CD4-positive, alpha-beta T cell (primary cell): ENCODE data around the gene FBN2. TPM values are rescaled to one million over a fixed set of nuclear protein-coding genes. Genes with fewer than 3 reads are reported as not detected.

Source experiments
- ATAC-seq: fragments of 200-7000 bp; cut with Tn5 transposase; one replicate; pipeline ENCODE4 v1.10.0; 2022; ENCODE audit warnings: mild to moderate bottlenecking; ENCODE audit not compliant: poor library complexity
- CTCF ChIA-PET: fragments of 350-600 bp; sonication (Branson Sonifier 250); formaldehyde crosslinking; loops from one replicate; lab custom pipeline; 2021; ENCODE audit warnings: antibody characterized with exemption, inconsistent platforms; lab: Charles Lee
- POLR2A ChIA-PET: fragments of 350-600 bp; sonication (Branson Sonifier 250); formaldehyde crosslinking; loops from one replicate; lab custom pipeline; 2021; ENCODE audit warnings: antibody characterized with exemption, inconsistent platforms; lab: Charles Lee
- DNase-seq, 14 experiments: peaks; one replicate each; pipeline ENCODE4 v3.0.0-alpha.2; 2013 to 2020; ENCODE audit warnings: mixed read lengths in 2 of 14
- H3K27ac ChIP-seq, 2 donors: one replicate each; pipeline versions ENCODE4 v1.5.1 to v1.7.0; 2013; ENCODE audit warnings: low read length in 2 of 2, low read depth in 1 of 2, mild to moderate bottlenecking in 1 of 2
- H3K27me3 ChIP-seq, 2 experiments: 1 replicate in 1 of 2; 2 replicates in 1 of 2; pipeline versions ENCODE4 v1.6.1 to v1.7.0; 2013; ENCODE audit warnings: low read length in 2 of 2, control low read depth in 1 of 2, mild to moderate bottlenecking in 1 of 2, moderate library complexity in 1 of 2; ENCODE audit not compliant: insufficient read depth in 2 of 2, control insufficient read depth in 1 of 2
- H3K36me3 ChIP-seq: one replicate; pipeline ENCODE4 v1.6.1; 2013; ENCODE audit warnings: low read length, control low read depth; ENCODE audit not compliant: insufficient read depth
- H3K4me1 ChIP-seq: one replicate; pipeline ENCODE4 v1.6.1; 2013; ENCODE audit warnings: low read length, control low read depth; ENCODE audit not compliant: insufficient read depth
- H3K4me3 ChIP-seq: one replicate; pipeline ENCODE4 v1.5.1; 2013; ENCODE audit warnings: mild to moderate bottlenecking, low read length, moderate library complexity
- H3K9me3 ChIP-seq, 2 experiments: 1 replicate in 1 of 2; 2 replicates in 1 of 2; pipeline versions ENCODE4 v1.6.1 to v1.7.0; 2013; ENCODE audit warnings: low read length in 2 of 2, mild to moderate bottlenecking in 2 of 2, control low read depth in 1 of 2, moderate library complexity in 1 of 2; ENCODE audit not compliant: control insufficient read depth in 1 of 2, insufficient read depth in 1 of 2
- H3K27ac Mint-ChIP-seq: one replicate; pipeline ENCODE4 v1.8.0; 2020; ENCODE audit warnings: mixed read lengths
- H3K27me3 Mint-ChIP-seq: one replicate; pipeline ENCODE4 v1.8.0; 2021; ENCODE audit warnings: mixed read lengths
- H3K36me3 Mint-ChIP-seq: one replicate; pipeline ENCODE4 v1.8.0; 2021; ENCODE audit warnings: low read depth, mixed read lengths
- H3K4me1 Mint-ChIP-seq: one replicate; pipeline ENCODE4 v1.8.0; 2021; ENCODE audit warnings: low read depth, mixed read lengths
- H3K4me3 Mint-ChIP-seq: one replicate; pipeline ENCODE4 v1.8.0; 2020; ENCODE audit warnings: mild to moderate bottlenecking, mixed read lengths
- H3K9me3 Mint-ChIP-seq: one replicate; pipeline ENCODE4 v1.8.0; 2020; ENCODE audit warnings: mixed read lengths
- intact Hi-C, 2 experiments: fragments of 100-400 bp; cut with DNase I in 1 of 2; cut with micrococcal nuclease in 1 of 2; formaldehyde crosslinking; loops; one replicate each; pipeline versions ENCODE4 v1.15.1 to v1.9.0; 2023 to 2025; cut with DNase I, micrococcal nuclease
- total RNA-seq, 174 experiments: library from RNA in 2 of 174; stranded (reverse) in 2 of 174; gene quantifications; one replicate each; pipeline ENCODE4 v1.2.3 and lab custom pipeline; 2021 to 2026
- TF ChIP-seq, protein P1 (sequence below): fragments of 200-600 bp; IDR thresholded peaks from one replicate; pipeline ENCODE4 v1.8.0; 2022; ENCODE audit warnings: antibody characterized with exemption, mild to moderate bottlenecking

FBN2 gene
- total RNA-seq, 2 experiments from 2014 or later = 0.06 TPM; not detected in 1

DNA sequence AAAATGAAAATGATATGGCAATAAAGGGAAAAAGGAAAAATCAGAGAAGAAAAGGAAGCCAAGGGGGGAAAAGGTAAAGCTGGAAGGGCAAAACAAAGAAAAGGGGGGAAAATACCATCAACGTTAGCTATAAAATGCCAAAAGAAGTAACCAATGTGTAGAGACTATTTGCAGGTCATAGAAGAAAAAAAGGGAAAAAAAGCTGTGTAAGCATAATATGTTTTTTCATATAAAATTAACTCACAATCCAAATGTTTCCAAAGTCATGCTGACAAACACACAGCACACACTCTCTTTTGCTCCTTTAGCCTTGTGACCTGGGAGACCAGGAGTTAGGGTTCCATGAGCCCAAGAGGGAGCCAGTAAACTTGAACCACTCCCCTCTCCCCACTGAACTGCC is 18.2 kb downstream of the FBN2 start:
- TF ChIP-seq, protein P1, sequence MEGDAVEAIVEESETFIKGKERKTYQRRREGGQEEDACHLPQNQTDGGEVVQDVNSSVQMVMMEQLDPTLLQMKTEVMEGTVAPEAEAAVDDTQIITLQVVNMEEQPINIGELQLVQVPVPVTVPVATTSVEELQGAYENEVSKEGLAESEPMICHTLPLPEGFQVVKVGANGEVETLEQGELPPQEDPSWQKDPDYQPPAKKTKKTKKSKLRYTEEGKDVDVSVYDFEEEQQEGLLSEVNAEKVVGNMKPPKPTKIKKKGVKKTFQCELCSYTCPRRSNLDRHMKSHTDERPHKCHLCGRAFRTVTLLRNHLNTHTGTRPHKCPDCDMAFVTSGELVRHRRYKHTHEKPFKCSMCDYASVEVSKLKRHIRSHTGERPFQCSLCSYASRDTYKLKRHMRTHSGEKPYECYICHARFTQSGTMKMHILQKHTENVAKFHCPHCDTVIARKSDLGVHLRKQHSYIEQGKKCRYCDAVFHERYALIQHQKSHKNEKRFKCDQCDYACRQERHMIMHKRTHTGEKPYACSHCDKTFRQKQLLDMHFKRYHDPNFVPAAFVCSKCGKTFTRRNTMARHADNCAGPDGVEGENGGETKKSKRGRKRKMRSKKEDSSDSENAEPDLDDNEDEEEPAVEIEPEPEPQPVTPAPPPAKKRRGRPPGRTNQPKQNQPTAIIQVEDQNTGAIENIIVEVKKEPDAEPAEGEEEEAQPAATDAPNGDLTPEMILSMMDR = no peak
- Histone ChIP-seq H3K27me3 (no peaks in the 10 kb centered on the region), H3K4me3 (no peak overlapping the region), H3K27ac (no peak overlapping the region), H3K36me3 (no peaks in the 10 kb centered on the region), H3K9me3 (no peaks in the 10 kb centered on the region), H3K4me1 (no peaks in the 10 kb centered on the region)
- Mint-ChIP-seq H3K36me3 (no peaks in the 10 kb centered on the region), H3K27me3 (peaks cover 5% of the 10 kb centered on the region), H3K27ac (no peak overlapping the region), H3K4me1 (peaks cover 6% of the 10 kb centered on the region), H3K4me3 (no peak overlapping the region), H3K9me3 (no peaks in the 10 kb centered on the region)
- POLR2A ChIA-PET = no interaction called here
- CTCF ChIA-PET = no interaction called here
- no peak for DNase-seq
- no peak for ATAC-seq
- intact Hi-C loops = no loop called here

DNA sequence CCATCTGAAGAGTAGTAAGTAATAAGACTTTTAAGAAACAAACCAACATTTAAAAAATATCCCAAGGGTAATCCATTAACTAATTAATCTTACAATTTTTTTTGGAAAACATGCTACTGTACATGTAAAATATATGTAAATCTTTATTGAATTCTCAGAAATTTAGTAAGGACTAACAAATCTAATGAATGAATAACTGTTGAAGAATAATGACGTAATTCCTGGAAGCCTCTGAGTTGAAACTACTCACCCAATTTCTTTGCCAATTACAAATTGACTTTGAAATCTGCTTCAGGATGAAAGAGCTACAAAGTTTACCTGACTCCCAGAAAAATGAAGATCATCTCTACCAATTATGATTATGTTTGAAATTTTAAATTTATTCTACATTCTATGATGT is 21.1 kb downstream of the FBN2 start:
- H3K27me3 Mint-ChIP-seq = peaks cover 6% of the 10 kb centered on the region
- TF ChIP-seq, protein P1 = no peak

DNA sequence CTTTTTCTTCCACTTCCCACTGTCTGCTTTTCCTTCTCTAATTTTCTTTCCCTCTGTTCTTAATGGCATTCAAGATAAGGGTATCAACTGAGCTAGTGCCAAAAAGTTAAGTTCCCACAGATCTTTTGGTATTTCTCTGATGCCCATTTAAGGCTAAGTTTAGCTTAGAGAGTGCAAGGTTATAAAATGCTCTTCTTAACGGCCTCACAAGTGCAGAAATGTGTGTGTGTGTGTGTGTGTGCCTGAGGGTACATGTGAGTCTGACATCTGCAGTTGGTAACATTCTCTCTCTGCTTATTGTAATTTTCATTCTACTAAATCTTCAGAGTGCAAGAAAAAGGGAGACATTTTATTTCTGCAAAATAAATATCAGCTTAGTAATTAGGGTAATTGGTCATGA is 24.2 kb downstream of the FBN2 start:
- no peaks in the 10 kb centered on the region for H3K36me3 ChIP-seq
- no peaks in the 10 kb centered on the region for H3K9me3 ChIP-seq
- no peaks in the 10 kb centered on the region for H3K4me1 ChIP-seq
- no peaks in the 10 kb centered on the region for H3K9me3 Mint-ChIP-seq
- no peaks in the 10 kb centered on the region for H3K4me1 Mint-ChIP-seq
- ChIA-PET POLR2A (no interaction called here), CTCF (no interaction called here)
- TF ChIP-seq, protein P1 = no peak
- no peaks in the 10 kb centered on the region for H3K27me3 ChIP-seq
- no peaks in the 10 kb centered on the region for H3K36me3 Mint-ChIP-seq
- DNase-seq (no peak), ATAC-seq (no peak)
- H3K27ac ChIP-seq = no peak overlapping the region
- no peak overlapping the region for H3K4me3 ChIP-seq
- H3K27me3 Mint-ChIP-seq = peaks cover 13% of the 10 kb centered on the region
- no peak overlapping the region for H3K27ac Mint-ChIP-seq
- H3K4me3 Mint-ChIP-seq = no peak overlapping the region
- intact Hi-C loops = no loop called here

More for the DNA sequence above, 21.1 kb downstream of the FBN2 start:
- no peak for DNase-seq
- Histone ChIP-seq H3K27me3 (no peaks in the 10 kb centered on the region), H3K4me1 (no peaks in the 10 kb centered on the region), H3K36me3 (no peaks in the 10 kb centered on the region), H3K27ac (no peak overlapping the region), H3K9me3 (no peaks in the 10 kb centered on the region), H3K4me3 (no peak overlapping the region)
- no peaks in the 10 kb centered on the region for H3K4me1 Mint-ChIP-seq
- no peaks in the 10 kb centered on the region for H3K9me3 Mint-ChIP-seq
- intact Hi-C loops = no loop called here
- H3K27ac Mint-ChIP-seq = no peak overlapping the region
- no peaks in the 10 kb centered on the region for H3K36me3 Mint-ChIP-seq
- H3K4me3 Mint-ChIP-seq = no peak overlapping the region
- no peak for ATAC-seq
- ChIA-PET CTCF (interaction anchor here (1.5 kb wide), 1 partner anchor 11 kb away, joined by 3 read pairs; no protein-coding TSS in a partner anchor), POLR2A (no interaction called here)
